Lower leg skin (tissue), 4 donors: ENCODE data around the gene EMD. TPM values are rescaled to one million over a fixed set of nuclear protein-coding genes. Genes with fewer than 3 reads are reported as not detected.

Experiments
- DNase-seq, 2 donors: peaks; one replicate each; pipeline ENCODE4 v3.0.0-alpha.2; 2019; ENCODE audit warnings: low spot score in 2 of 2
- H3K4me3 ChIP-seq: fragments of 200-600 bp; sonication (generic); 2 replicates; pipeline ENCODE4 v1.5.1; 2017; ENCODE audit warnings: mild to moderate bottlenecking, low read depth; ENCODE audit not compliant: poor library complexity, severe bottlenecking
- POLR2A ChIP-seq, 2 donors: fragments of 450-650 bp; IDR thresholded peaks; one replicate each; pipeline ENCODE4 v1.6.1; 2016 to 2017; ENCODE audit warnings: antibody characterized with exemption in 2 of 2, mild to moderate bottlenecking in 1 of 2, moderate library complexity in 1 of 2
- WGBS, 2 donors: methylation state at CpG; one replicate each; pipeline ENCODE4 v1.1.5; 2018; 5-methylcytosine and 5-hydroxymethylcytosine counted together
- intact Hi-C: fragments of 100-400 bp; cut with DNase I; formaldehyde crosslinking; loops from one replicate; pipeline ENCODE4 v1.15.0; 2023; ENCODE audit warnings: low total_unique reads
- total RNA-seq, 4 donors: library from RNA; depleted of rRNA; stranded (reverse); fragments of >200 nt; gene quantifications; one replicate each; pipeline ENCODE4 v1.1.0, GENCODE V29; 2016
- TF ChIP-seq, protein P1 (sequence below), 3 donors: fragments of 450-650 bp; IDR thresholded peaks; one replicate each; pipeline ENCODE4 v1.5.1; 2016; ENCODE audit warnings: antibody characterized with exemption in 3 of 3, mild to moderate bottlenecking in 3 of 3, moderate library complexity in 2 of 3

Gene EMD
- total RNA-seq, 4 donors from 2014 or later = 43.4 to 67.0 (median 52.1) TPM

GRCh38 chrX:154365052-154365600, 14.0 kb upstream of the EMD start:
- TF ChIP-seq, protein P1, sequence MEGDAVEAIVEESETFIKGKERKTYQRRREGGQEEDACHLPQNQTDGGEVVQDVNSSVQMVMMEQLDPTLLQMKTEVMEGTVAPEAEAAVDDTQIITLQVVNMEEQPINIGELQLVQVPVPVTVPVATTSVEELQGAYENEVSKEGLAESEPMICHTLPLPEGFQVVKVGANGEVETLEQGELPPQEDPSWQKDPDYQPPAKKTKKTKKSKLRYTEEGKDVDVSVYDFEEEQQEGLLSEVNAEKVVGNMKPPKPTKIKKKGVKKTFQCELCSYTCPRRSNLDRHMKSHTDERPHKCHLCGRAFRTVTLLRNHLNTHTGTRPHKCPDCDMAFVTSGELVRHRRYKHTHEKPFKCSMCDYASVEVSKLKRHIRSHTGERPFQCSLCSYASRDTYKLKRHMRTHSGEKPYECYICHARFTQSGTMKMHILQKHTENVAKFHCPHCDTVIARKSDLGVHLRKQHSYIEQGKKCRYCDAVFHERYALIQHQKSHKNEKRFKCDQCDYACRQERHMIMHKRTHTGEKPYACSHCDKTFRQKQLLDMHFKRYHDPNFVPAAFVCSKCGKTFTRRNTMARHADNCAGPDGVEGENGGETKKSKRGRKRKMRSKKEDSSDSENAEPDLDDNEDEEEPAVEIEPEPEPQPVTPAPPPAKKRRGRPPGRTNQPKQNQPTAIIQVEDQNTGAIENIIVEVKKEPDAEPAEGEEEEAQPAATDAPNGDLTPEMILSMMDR (IDR thresholded peaks at IDR 0.05) = no peak
- no peak for TF ChIP-seq POLR2A (IDR thresholded peaks at IDR 0.05)
- H3K4me3 ChIP-seq = no peak overlapping the region
- intact Hi-C loops = no loop called here
- 73 to 84% methylated on average over 10 to 20 of the region's 20 CpGs for WGBS, 2 donors
- no peak for DNase-seq

GRCh38 chrX:154365997-154366665, 13.0 kb upstream of the EMD start:
- no peak for DNase-seq
- intact Hi-C loops = no loop called here
- TF ChIP-seq POLR2A (IDR thresholded peaks at IDR 0.05) = no peak
- TF ChIP-seq, protein P1 (IDR thresholded peaks at IDR 0.05) = no peak
- WGBS, 2 donors = 87 to 90% methylated on average over 10 to 28 of the region's 32 CpGs
- H3K4me3 ChIP-seq = no peak overlapping the region

DNA sequence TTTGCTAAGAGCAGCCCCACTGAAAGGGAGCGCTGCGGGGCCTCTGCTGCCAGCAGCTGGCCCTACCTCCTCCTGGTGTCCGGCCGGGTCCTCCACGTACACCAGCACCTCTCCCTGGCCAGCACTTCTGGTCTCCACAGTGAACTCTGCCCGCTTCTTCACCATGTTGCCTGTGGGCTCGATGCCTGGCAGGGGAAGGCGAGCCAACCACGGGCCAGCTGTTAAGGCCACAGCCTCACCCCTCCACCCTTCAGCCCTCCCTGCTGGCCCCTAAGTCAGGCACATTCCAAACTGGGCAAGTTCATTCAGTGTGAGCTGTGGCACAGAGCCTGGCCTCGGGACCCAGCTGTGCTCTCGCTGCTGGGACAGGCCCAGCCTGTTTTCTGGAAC, 12.4 kb upstream of the EMD start:
- WGBS, 2 donors = 27 to 87% methylated on average over 8 to 11 of the region's 11 CpGs
- no peak overlapping the region for H3K4me3 ChIP-seq
- TF ChIP-seq, protein P1 (IDR thresholded peaks at IDR 0.05) = no peak
- TF ChIP-seq POLR2A (IDR thresholded peaks at IDR 0.05) = no peak
- no peak for DNase-seq
- intact Hi-C loops = no loop called here

GRCh38 chrX:154367474-154368308, 11.4 kb upstream of the EMD start:
- 80 to 86% methylated on average over 5 to 29 of the region's 31 CpGs for WGBS, 2 donors
- no peak for DNase-seq
- no peak overlapping the region for H3K4me3 ChIP-seq
- no peak for TF ChIP-seq POLR2A (IDR thresholded peaks at IDR 0.05)
- TF ChIP-seq, protein P1 (IDR thresholded peaks at IDR 0.05) = no peak
- intact Hi-C loops = no loop called here

DNA sequence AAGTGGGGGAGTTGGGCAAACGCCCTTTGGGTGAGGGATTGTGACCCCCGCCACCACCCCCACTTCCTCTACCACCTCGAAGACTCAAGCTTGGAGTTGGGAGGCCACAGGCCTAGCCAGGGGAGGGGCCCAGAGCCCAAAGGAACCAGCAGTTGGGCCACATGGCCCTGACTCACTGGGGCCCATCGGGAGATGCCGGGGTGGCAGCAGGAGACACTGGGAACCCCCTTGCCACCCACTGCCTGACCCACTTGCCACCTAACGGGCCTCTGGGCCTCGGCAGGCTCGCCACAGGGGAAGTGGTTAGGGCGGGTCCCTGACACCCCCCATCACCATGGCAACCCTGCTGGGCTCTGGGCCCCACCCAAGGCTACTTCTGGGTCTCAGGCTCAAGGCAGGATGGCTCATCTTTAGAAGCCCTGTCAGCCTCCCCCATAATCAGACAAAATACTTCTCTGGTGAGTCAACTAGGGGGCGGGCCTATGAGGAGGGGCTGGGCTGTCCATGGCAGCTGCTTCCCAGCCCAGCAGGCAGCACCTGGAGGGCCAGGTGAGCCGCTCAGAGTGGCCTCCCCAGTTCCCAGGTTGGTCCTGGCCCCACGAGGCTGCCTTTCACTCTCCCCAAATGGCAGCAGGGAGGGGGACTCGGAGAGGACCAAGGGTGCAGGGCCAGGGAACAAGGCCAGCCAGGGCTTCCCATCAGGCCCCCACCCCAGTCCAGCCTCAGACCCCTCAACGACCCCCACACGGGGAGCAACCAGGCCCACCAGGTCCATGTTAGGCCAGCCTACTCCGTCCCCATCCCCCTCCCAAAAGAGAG, 10.3 kb upstream of the EMD start:
- intact Hi-C loops = no loop called here
- DNase-seq = peak; percentile 75 to 96
- 0 to 49% methylated on average over 4 to 13 of the region's 16 CpGs for WGBS, 2 donors
- TF ChIP-seq POLR2A (IDR thresholded peaks at IDR 0.05) = no peak
- no peak overlapping the region for H3K4me3 ChIP-seq
